PC-3 (cell line): ENCODE data around the gene SMYD3. TPM values are rescaled to one million over a fixed set of nuclear protein-coding genes. Genes with fewer than 3 reads are reported as not detected.
"Not testable (repeated sequence)": the region's sequence is repeated elsewhere in the genome, so short reads cannot be mapped to it uniquely, and the experiment has no call there.

Source experiments
- ATAC-seq: fragments of 200-7000 bp; cut with Tn5 transposase; 2 replicates; pipeline ENCODE4 v1.9.1; 2020; ENCODE audit warnings: mild to moderate bottlenecking, moderate library complexity
- BruUV-seq: library from RNA; stranded (reverse); fragments of 400-500 nt; replicated peaks from 2 replicates; lab custom pipeline; 2021; lab: Mats Ljungman, UMichigan
- CTCF ChIA-PET: fragments of 300-600 bp; sonication (Branson Sonifier 250); formaldehyde crosslinking; loops from one replicate; lab custom pipeline; 2022; ENCODE audit warnings: antibody characterized with exemption; lab: Charles Lee
- POLR2A ChIA-PET: fragments of 300-600 bp; sonication (Branson Sonifier 250); formaldehyde crosslinking; loops from one replicate; lab custom pipeline; 2022; ENCODE audit warnings: antibody characterized with exemption; ENCODE audit not compliant: unreplicated experiment; lab: Charles Lee
- DNase-seq: peaks from one replicate; pipeline ENCODE4 v3.0.0-alpha.2; 2015
- H2AFZ ChIP-seq: fragments of 300-600 bp; sonication (generic); 2 replicates; pipeline ENCODE4 v1.6.0; 2016; ENCODE audit warnings: antibody characterized with exemption, low read length
- H3F3A ChIP-seq: fragments of 300-600 bp; sonication (generic); one replicate; pipeline ENCODE4 v1.6.0; 2017; ENCODE audit warnings: antibody characterized with exemption, low read length, control low read depth, mild to moderate bottlenecking; ENCODE audit not compliant: unreplicated experiment
- H3K27ac ChIP-seq: fragments of 300-600 bp; sonication (generic); 2 replicates; pipeline ENCODE4 v1.5.1; 2016; ENCODE audit warnings: mild to moderate bottlenecking, low read length
- H3K27me3 ChIP-seq: fragments of 300-600 bp; sonication (generic); 2 replicates; pipeline ENCODE4 v1.6.1; 2016; ENCODE audit warnings: low read length, mixed read lengths
- H3K36me3 ChIP-seq: fragments of 300-600 bp; sonication (generic); 2 replicates; pipeline ENCODE4 v1.6.1; 2016; ENCODE audit warnings: low read depth, mixed run types, low read length, mixed read lengths
- H3K4me1 ChIP-seq: fragments of 300-600 bp; sonication (generic); 2 replicates; pipeline ENCODE4 v1.5.1; 2016; ENCODE audit warnings: low read length; ENCODE audit not compliant: insufficient read depth
- H3K4me2 ChIP-seq: fragments of 300-600 bp; sonication (generic); 2 replicates; pipeline ENCODE4 v1.6.0; 2016; ENCODE audit warnings: low read length
- H3K4me3 ChIP-seq: fragments of 300-600 bp; sonication (generic); 2 replicates; pipeline ENCODE4 v1.5.1; 2016; ENCODE audit warnings: mild to moderate bottlenecking, low read length, mixed read lengths
- H3K79me2 ChIP-seq: fragments of 300-600 bp; sonication (generic); 2 replicates; pipeline ENCODE4 v1.6.1; 2017; ENCODE audit warnings: low read length, mixed read lengths
- H3K9ac ChIP-seq: fragments of 300-600 bp; sonication (generic); 2 replicates; pipeline ENCODE4 v1.6.0; 2016; ENCODE audit warnings: mild to moderate bottlenecking, low read length
- H3K9me2 ChIP-seq: fragments of 300-600 bp; sonication (generic); replicated peaks from 2 replicates; pipeline ENCODE4 v1.6.1; 2016; ENCODE audit warnings: mixed run types, low read length, mixed read lengths
- H3K9me3 ChIP-seq: fragments of 300-600 bp; sonication (generic); 2 replicates; pipeline ENCODE4 v1.6.1; 2016; ENCODE audit warnings: low read length, mixed read lengths
- H4K20me1 ChIP-seq: fragments of 300-600 bp; sonication (generic); 2 replicates; pipeline ENCODE4 v1.6.1; 2016; ENCODE audit warnings: low read length, mixed read lengths
- EZH2 ChIP-seq: fragments of 300-600 bp; sonication (generic); IDR thresholded peaks from one replicate; pipeline ENCODE4 v1.6.1; 2017; ENCODE audit warnings: antibody characterized with exemption, mild to moderate bottlenecking, low read length; ENCODE audit not compliant: unreplicated experiment
- EZH2phosphoT487 ChIP-seq: fragments of 300-600 bp; sonication (generic); IDR thresholded peaks from 2 replicates; pipeline ENCODE4 v1.6.1; 2018; ENCODE audit warnings: mild to moderate bottlenecking, antibody characterized with exemption, low read length, borderline replicate concordance
- intact Hi-C: fragments of 100-400 bp; cut with micrococcal nuclease; formaldehyde crosslinking; loops from 2 replicates; pipeline ENCODE4 v1.9.0; 2023
- total RNA-seq: library from RNA; depleted of rRNA; stranded (reverse); fragments of >200 nt; gene quantifications from 2 replicates; pipeline ENCODE4 v1.2.3, GENCODE V29; 2014
- TF ChIP-seq, protein P1 (sequence below): fragments of 300-600 bp; sonication (generic); conservative IDR thresholded peaks from 2 replicates; pipeline ENCODE4 v1.5.1; 2017; ENCODE audit warnings: antibody characterized with exemption, low read depth, mild to moderate bottlenecking, low read length

SMYD3 gene
- total RNA-seq, 1 experiment from 2014 or later, result 33.0 TPM

DNA sequence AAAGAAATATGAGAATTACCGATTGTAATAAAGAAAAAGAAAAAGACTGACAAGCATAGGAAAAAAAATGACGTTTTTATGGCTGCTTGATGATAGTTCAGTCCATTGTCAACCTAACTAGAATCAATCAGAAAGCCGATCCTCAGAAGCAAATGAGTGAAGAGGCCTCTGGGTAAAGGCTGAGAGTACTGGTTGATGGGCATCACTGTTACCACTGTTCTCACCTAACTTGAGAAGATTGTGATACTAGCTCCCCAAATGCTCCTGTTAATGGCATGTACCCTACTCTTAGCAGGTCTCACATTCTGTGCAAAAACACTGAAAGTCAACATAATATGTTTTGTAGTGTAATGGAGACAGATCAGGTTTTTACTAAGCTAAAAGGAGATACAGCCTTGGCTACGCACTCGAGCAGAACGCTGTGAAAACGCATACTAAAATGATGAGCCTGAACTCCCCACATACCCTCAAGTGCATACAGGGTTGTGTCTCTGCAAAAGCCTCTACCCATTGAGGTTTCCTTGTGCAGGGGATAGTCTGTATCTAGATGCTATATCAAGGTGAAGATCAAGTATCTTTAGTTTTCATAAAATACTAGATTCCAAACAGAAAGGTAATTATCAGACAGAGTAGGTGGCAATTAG lies 554.6 kb downstream of the SMYD3 start:
- no peaks in the 10 kb centered on the region for H4K20me1 ChIP-seq
- H3K27ac ChIP-seq, result no peak overlapping the region
- H3K9ac ChIP-seq, result no peak overlapping the region
- H3F3A ChIP-seq, result no peaks in the 10 kb centered on the region
- peaks cover 10% of the 10 kb centered on the region; the same call in 1 of the 2 replicates for H3K4me1 ChIP-seq
- intact Hi-C loops, result no loop called here
- TF ChIP-seq EZH2phosphoT487 (no peak), EZH2 (no peak)
- TF ChIP-seq, protein P1, sequence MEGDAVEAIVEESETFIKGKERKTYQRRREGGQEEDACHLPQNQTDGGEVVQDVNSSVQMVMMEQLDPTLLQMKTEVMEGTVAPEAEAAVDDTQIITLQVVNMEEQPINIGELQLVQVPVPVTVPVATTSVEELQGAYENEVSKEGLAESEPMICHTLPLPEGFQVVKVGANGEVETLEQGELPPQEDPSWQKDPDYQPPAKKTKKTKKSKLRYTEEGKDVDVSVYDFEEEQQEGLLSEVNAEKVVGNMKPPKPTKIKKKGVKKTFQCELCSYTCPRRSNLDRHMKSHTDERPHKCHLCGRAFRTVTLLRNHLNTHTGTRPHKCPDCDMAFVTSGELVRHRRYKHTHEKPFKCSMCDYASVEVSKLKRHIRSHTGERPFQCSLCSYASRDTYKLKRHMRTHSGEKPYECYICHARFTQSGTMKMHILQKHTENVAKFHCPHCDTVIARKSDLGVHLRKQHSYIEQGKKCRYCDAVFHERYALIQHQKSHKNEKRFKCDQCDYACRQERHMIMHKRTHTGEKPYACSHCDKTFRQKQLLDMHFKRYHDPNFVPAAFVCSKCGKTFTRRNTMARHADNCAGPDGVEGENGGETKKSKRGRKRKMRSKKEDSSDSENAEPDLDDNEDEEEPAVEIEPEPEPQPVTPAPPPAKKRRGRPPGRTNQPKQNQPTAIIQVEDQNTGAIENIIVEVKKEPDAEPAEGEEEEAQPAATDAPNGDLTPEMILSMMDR, result no peak
- H3K4me2 ChIP-seq, result no peak overlapping the region
- no peak for DNase-seq
- no peak overlapping the region for H2AFZ ChIP-seq
- no peak for ATAC-seq
- H3K27me3 ChIP-seq, result no peaks in the 10 kb centered on the region
- POLR2A ChIA-PET, result no interaction called here
- no peaks in the 10 kb centered on the region for H3K9me3 ChIP-seq
- no peaks in the 10 kb centered on the region for H3K36me3 ChIP-seq
- no TSS peak for BruUV-seq
- H3K9me2 ChIP-seq, result no peaks in the 10 kb centered on the region
- H3K4me3 ChIP-seq, result no peak overlapping the region
- CTCF ChIA-PET, result no interaction called here
- H3K79me2 ChIP-seq, result no peaks in the 10 kb centered on the region

- DNase-seq (no peak), ATAC-seq (no peak)
- no peaks in the 10 kb centered on the region for H4K20me1 ChIP-seq
- no TSS peak for BruUV-seq
- no peak overlapping the region for H3K9ac ChIP-seq
- H3K27ac ChIP-seq, result no peak overlapping the region
- no peak overlapping the region for H3K4me3 ChIP-seq
- H3F3A ChIP-seq, result no peaks in the 10 kb centered on the region
- H3K9me3 ChIP-seq, result no peaks in the 10 kb centered on the region
- H3K9me2 ChIP-seq, result no peaks in the 10 kb centered on the region
- TF ChIP-seq, protein P1, result no peak
- TF ChIP-seq EZH2phosphoT487, result no peak
- H3K4me2 ChIP-seq, result no peak overlapping the region
- H2AFZ ChIP-seq, result no peak overlapping the region
- no peaks in the 10 kb centered on the region for H3K36me3 ChIP-seq
- ChIA-PET POLR2A (no interaction called here), CTCF (no interaction called here)
- no peaks in the 10 kb centered on the region for H3K27me3 ChIP-seq
- H3K4me1 ChIP-seq, result 0 out of 2 replicates have a peak, but pooled peaks cover under 1% of the 10 kb centered on the region
- intact Hi-C loops, result no loop called here
- H3K79me2 ChIP-seq, result no peaks in the 10 kb centered on the region
Observed at GRCh38 chr1:245948786-245949185, 558.3 kb downstream of the SMYD3 start.

DNA sequence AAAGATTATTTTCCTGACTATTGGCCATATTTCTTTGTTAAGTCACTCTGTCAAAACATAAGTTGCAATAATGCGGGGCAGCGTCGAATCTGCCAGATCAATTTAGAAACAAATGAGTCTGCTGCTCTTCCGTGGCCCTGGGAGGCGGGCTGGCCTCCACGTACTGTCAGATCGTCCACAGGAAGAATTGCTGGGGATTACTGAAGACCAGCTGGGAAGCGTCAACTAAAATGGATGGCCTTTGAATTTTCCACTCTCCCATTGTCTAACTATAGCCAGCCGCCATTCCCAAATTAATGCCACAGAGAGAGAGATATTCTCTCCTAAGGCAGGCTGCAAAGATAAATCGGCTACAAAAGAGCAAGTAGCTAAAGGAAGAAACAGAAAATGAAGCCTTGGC lies 560.2 kb downstream of the SMYD3 start:
- no peak overlapping the region for H3K4me2 ChIP-seq
- ATAC-seq (no peak), DNase-seq (no peak)
- no peaks in the 10 kb centered on the region for H3K79me2 ChIP-seq
- H4K20me1 ChIP-seq, result no peaks in the 10 kb centered on the region
- no peak for TF ChIP-seq EZH2phosphoT487
- TF ChIP-seq, protein P1, result no peak
- TF ChIP-seq EZH2, result no peak
- BruUV-seq, result no TSS peak
- ChIA-PET POLR2A (no interaction called here), CTCF (no interaction called here)
- H3F3A ChIP-seq, result no peaks in the 10 kb centered on the region
- no peaks in the 10 kb centered on the region for H3K36me3 ChIP-seq
- intact Hi-C loops, result no loop called here
- no peak overlapping the region for H3K27ac ChIP-seq
- H3K4me1 ChIP-seq, result no peaks in the 10 kb centered on the region
- no peak overlapping the region for H2AFZ ChIP-seq
- no peaks in the 10 kb centered on the region for H3K27me3 ChIP-seq
- H3K9ac ChIP-seq, result no peak overlapping the region
- no peaks in the 10 kb centered on the region for H3K9me3 ChIP-seq
- no peaks in the 10 kb centered on the region for H3K9me2 ChIP-seq
- no peak overlapping the region for H3K4me3 ChIP-seq

GRCh38 chr1:245945136-245945535 lies 561.9 kb downstream of the SMYD3 start:
- H3K79me2 ChIP-seq, H3K9ac ChIP-seq, H3K4me3 ChIP-seq, H3K27ac ChIP-seq, H3K36me3 ChIP-seq, H3K27me3 ChIP-seq, H3K4me1 ChIP-seq, BruUV-seq, CTCF ChIA-PET, H3K4me2 ChIP-seq, POLR2A ChIA-PET, H3F3A ChIP-seq, H3K9me3 ChIP-seq, H4K20me1 ChIP-seq, H3K9me2 ChIP-seq, intact Hi-C loops, H2AFZ ChIP-seq, DNase-seq, ATAC-seq: not testable (repeated sequence)
